HG03442 (cell line): ENCODE measurements around the gene PTER.
A peak's percentile ranks its signal among the peaks of the same experiment; 100 is the strongest.

Experiments used
- ATAC-seq: cut with Tn5 transposase; IDR thresholded peaks from one replicate; pipeline ENCODE4 v1.9.1; 2021; ENCODE audit warnings: mild to moderate bottlenecking, moderate library complexity; ENCODE audit not compliant: unreplicated experiment

PTER gene, protein sequence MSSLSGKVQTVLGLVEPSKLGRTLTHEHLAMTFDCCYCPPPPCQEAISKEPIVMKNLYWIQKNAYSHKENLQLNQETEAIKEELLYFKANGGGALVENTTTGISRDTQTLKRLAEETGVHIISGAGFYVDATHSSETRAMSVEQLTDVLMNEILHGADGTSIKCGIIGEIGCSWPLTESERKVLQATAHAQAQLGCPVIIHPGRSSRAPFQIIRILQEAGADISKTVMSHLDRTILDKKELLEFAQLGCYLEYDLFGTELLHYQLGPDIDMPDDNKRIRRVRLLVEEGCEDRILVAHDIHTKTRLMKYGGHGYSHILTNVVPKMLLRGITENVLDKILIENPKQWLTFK

DNA sequence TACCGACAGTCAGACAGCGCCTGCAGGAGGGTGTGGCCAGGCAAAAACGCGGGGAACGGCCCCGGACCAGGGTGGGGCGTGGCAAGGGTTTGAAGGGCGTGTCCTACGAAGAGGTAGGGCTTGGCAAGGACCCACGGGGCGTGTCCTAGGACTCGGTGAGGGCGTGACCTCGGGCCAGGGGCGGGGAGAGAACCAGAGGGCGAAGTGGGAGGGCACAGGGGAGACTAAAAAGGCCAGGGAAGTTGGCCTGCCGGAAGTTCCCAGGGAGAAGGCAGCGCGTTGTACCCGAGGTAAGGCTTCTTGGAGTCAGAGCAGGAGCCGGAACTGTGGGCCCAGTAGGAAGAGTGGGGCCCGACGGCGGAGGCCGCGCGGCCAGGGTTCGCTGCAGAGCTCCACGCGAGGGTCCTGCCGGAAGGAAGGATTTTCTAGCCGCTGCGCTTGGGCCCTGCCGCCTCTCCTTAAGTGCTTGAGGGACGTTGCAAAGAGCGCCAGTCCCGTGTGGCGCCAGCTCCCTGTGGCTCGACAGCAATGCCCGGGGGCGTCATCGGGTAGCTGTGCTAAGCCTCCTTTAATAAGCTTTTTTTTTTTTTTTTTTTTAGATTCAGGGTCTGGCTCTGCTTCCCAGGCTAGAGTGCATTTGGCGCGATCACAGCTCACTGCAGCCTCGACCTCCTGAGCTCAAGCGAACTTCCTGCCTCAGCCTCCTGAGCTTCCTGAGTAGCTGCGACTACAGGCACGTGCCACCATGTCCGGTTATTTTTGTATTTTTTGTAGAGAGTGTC, at the start of gene PTER:
Gene PTER, plus strand, starts transcription at position 253 of the 782 bp plus-strand sequence. CDS start 47,375 bp downstream, outside the sequence.
- peak; percentile 97 for ATAC-seq

DNA sequence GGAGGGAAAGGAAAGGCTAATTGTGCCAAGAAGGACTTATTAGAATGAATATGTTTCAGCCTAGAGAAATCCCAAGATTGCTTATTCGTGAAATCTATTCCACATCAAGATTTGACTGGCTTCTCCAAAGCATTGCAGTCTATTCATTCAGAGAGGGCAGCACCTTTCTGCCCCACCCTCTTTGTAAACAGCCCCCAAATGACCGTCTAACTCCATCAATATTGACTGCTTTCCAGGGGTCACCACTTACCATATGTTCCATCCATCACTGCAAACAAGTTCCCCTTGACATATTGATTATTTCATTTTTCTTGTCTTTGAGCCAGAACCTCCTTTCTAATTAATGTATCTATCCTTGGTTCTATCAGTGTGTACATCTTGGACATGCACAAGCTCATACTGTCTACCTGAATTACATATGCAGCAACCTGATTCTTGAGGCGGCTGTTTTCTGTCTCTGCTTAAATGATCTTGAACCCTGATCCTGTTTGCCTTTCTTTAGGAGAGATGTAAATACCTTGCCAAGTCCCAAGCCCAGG, 44.2 kb upstream of the PTER start:
- no peak for ATAC-seq

DNA sequence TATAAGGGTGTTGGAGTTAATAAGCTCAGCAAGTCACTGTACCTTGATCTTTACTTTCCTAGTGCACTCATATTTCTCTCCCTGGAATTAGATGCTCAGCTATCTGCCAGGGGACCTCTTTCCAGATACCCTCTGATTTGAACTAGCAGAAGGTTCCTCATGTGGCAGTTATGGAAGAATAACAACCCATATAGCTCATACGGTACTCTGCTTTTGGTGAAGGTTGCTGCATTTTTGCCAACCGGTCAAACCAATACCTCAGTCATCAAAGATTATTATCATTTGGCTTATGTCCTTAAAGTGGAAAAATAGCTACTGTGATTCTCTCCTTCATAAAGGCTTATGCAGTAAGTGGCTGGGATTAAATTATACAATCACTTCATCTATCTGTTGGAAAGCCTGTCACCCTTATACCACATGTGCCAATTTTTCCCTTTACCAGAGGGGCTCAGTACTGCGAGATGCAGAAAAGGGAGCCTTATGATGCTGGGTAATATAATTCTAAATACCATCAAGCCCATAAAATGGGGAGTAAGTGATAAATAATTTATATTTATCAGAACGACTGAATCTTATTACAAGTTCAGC, 43.4 kb upstream of the PTER start:
- no peak for ATAC-seq

GRCh38 chr10:16401416-16401815, 35.4 kb upstream of the PTER start:
- ATAC-seq, result no peak

DNA sequence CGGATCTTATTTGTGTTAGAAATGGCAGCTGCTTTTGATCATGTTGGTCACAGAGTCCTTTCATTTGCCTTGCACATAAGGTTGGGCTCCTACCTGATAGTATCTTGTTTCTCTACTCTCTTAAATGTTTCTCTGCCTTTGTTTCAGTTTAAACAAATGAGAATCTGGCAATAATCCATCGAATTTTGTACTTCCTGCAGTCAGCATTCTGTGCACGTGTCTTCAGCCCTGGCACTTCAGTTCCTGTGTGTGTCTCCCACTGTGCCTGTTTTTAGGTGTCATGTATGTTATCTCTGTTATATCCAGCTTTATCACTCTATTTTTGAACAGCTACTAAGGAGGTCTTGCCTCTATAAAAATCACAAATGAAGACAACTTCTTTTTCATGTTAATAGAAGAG, 28.4 kb upstream of the PTER start:
- no peak for ATAC-seq

DNA sequence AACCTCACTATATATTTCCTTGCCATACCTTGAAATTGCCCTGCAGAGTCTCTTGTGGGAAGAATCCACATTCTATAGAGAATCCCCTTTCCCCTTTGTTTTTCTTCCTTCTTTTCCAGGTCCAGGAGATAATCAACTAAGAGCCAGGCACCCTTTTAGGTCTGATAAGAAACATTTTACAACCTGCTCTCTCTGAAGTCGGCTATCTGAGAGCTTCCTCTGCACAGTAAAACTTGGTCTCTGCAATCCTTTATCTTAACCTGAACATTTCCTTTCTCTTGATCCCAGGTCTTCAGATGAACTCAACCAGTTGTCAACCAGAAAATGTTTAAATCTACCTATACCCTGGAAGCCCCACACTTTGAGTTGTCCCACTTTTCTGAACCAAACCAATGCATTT, 19.5 kb upstream of the PTER start:
- no peak for ATAC-seq

DNA sequence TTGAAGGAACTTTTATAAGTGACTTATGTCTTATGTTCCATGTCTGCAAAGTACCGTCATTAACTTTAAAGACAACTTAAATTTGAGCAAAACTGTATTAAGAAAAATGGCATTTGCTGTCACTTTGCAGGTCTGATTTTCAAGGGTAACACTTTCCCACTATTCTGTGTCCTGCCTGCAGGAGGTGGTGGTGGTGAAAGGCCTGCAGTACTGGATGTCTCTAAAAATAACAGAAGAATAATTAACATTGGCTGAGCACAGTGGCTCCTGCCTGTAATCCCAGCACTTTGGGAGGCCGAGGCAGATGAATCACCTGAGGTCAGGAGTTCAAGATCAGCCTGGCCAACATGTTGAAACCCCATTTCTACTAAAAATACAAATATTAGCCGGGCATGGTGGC, 13.2 kb upstream of the PTER start:
- ATAC-seq, result no peak

DNA sequence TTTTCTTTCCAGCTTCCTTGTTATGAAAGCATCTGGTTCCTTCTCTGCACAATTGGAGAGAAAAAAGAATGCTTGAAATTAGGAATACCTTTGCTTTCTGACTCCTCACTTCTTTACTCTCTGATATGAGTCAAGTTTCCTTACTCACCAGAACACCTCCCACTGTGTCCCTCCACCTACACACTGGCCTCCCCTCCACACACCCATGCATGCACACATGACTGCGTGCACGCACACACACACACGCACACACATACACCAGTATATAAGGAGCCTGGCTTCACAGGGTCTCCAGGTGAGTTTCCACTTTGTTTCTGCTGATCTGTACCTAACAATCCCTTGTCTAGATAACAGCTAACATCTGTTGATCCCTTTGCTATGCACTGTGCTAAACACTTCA, 11.4 kb upstream of the PTER start:
- no peak for ATAC-seq

DNA sequence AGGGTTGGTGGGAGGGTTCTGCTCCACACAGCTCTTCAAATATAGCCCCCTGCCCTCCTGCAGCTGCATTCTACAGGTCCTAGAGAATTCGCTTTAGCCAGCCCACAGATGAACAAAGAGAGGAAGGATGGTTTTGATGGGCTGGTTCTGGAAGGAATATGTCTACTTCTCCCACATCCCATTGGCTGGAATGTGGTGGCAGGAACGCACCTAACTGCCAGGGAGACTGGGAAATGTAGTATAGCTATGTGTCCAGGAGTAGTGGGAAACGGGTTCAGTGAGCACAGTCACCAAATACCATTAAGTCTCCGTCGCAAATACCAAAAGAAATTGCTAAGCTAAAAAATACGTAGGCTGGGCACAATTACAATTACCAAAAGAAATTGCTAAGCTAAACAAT, 7.3 kb upstream of the PTER start:
- no peak for ATAC-seq

DNA sequence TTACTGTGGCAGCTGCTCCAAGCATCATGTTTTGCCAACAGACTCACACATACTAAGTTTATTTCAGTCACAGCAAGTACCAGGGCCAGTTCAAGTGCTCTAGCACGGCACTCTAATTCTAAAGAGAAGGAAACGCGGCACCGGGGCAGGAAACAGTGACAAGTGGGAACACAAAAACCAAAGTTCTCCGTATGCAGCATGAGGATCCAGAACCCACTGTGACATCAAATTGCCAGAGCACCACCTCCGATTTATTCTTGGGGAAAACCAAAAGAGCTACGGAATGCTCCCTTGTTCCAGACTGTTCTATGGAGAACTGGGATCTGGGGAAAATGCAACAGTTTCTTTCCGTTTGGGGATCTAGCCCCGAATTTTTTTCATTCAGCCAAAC, 448 bp upstream of the PTER start:
- peak; percentile 5 for ATAC-seq

GRCh38 chr10:16437540-16437894, 707 bp downstream of the PTER start:
- no peak for ATAC-seq

DNA sequence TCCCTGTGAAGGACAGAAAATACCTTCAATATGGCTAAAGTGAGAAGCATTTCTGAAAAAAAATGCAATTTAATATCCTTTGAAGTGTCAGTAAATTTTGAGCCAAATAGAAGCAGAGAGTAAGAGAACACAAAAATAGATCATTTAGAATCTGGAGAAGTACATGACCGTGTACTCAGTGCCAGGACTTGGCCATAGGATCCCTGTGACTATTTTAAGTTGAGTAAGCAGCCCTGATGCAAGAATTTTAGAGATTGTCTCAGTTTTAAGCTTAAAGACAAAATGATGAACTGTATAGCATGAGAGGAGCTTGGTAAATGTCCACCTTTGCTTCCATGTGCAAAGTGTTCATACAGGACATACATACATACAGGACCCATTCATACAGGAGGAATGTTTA, 2.5 kb downstream of the PTER start:
- no peak for ATAC-seq

- ATAC-seq, result no peak
Measured at GRCh38 chr10:16440396-16441133, 3.8 kb downstream of the PTER start.

DNA sequence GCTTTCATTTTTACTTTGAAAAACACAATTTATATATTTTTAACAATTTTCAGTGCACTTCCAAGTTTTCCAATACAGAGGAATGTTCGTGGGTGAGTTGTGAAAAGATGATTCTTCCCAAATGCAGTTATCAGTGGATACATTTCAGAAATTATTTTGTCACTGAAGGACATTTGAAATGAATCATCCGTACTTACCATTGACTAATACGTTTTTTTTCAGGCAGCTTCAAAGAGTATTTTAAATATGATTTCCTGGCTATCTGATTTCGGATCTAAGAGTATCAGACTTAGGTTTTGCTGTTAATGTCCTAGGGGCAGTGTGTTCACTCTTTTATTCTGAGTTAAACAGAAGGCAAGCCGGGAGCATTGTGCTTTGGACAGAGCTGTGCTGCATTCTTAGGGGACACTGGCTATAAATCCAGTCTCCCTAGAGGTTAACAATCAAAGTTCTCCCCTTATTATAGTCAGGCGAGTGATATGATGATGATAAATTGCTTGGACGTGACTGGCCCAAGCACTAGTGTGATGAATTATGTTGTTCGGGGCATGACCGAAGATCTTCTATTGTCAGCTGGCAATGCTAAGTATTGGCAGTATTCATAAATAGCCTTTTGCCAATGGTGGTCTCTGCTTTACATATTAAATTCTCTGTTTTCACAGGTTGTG, 4.5 kb downstream of the PTER start:
- no peak for ATAC-seq

DNA sequence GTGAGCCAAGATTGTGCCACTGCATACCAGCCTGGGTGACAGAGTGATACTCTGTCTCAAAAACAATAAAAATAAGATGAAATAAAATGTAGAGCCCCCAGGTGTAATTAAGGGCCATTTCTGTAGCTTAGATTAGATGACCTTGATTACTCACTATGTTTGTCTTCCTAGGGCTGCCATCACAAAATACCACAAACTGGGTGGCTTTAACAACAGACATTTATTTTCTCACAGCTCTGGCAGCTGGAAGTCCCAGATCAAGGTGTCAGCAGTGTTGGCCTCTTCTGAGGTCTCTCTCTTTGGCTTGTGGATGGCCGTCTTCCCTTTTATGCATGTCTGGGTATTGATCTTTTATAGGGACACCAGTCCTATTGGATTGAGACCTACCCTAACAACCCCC, 6.1 kb downstream of the PTER start:
- no peak for ATAC-seq

GRCh38 chr10:16445770-16446469, 9.1 kb downstream of the PTER start:
- ATAC-seq, result no peak

DNA sequence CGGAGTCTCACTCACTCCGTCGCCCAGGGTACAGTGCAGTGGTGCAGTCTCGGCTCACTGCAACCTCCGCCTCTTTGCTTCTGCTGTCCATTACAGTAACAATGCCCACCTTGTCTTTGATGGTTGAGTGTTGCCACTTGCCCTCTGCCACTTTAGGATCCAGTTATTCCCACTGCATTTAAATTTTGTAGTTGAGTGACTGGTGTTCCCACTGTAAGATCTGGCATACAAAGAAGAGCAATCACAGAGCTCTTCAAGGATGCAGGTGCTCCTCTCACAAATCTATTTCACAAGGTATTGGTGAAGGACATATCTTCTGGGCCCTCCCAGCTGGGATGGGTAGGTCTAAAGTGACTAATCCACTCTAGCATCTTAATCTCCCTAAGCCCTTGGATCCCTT, 12.6 kb downstream of the PTER start:
- ATAC-seq, result no peak

- no peak for ATAC-seq
Measured at GRCh38 chr10:16458166-16458955, 21.6 kb downstream of the PTER start.

GRCh38 chr10:16459423-16459939, 22.7 kb downstream of the PTER start:
- ATAC-seq, result no peak
